Astrocyte (in vitro differentiated cells and primary cell): ENCODE measurements around the gene KLK4.

ENCODE experiments used
- EZH2 ChIP-seq: IDR thresholded peaks from 2 replicates; pipeline ENCODE4 v1.6.1; 2012; ENCODE audit warnings: mild to moderate bottlenecking, low read length, inconsistent platforms; ENCODE audit not compliant: insufficient read depth
- TF ChIP-seq, protein P1 (sequence below): IDR thresholded peaks from 2 replicates; pipeline ENCODE4 v1.5.1; 2011; ENCODE audit warnings: low read depth, mild to moderate bottlenecking, inconsistent platforms, low read length, moderate library complexity; ENCODE audit not compliant: insufficient read depth

DNA sequence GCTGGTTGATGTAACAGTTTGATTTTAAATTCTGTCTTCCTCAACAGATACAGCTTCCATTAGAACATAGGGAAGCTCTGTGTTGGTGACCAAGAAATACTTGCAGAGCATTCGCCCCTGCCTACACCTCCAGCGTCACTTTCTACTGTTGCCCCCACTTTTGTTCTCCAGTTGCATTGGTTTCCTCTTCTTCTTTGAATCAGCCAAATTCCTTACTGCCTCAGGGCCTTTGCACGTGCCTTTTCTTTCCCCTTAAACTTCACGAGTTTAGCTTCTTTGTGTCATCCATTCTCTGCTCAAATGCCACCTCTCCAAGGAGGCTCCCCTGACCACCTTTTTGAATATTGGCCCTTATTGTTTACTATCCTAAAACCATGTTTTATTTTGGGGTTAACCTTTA lies 35.9 kb upstream of the KLK4 start:
- TF ChIP-seq, protein P1, sequence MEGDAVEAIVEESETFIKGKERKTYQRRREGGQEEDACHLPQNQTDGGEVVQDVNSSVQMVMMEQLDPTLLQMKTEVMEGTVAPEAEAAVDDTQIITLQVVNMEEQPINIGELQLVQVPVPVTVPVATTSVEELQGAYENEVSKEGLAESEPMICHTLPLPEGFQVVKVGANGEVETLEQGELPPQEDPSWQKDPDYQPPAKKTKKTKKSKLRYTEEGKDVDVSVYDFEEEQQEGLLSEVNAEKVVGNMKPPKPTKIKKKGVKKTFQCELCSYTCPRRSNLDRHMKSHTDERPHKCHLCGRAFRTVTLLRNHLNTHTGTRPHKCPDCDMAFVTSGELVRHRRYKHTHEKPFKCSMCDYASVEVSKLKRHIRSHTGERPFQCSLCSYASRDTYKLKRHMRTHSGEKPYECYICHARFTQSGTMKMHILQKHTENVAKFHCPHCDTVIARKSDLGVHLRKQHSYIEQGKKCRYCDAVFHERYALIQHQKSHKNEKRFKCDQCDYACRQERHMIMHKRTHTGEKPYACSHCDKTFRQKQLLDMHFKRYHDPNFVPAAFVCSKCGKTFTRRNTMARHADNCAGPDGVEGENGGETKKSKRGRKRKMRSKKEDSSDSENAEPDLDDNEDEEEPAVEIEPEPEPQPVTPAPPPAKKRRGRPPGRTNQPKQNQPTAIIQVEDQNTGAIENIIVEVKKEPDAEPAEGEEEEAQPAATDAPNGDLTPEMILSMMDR = no peak
- TF ChIP-seq EZH2 = no peak
